GM19395 (cell line): ENCODE measurements around the gene APOLD1.
"Not testable (repeated sequence)": the region's sequence is repeated elsewhere in the genome, so short reads cannot be mapped to it uniquely, and the experiment has no call there.

Experiments
- ATAC-seq: cut with Tn5 transposase; IDR thresholded peaks from one replicate; pipeline ENCODE4 v1.9.1; 2021; ENCODE audit warnings: mild to moderate bottlenecking, moderate library complexity; ENCODE audit not compliant: unreplicated experiment

The APOLD1 gene

GRCh38 chr12:12839003-12839395, 53.5 kb downstream of the APOLD1 start:
- no peak for ATAC-seq

GRCh38 chr12:12839439-12839838, 54.0 kb downstream of the APOLD1 start:
- ATAC-seq, result not testable (repeated sequence)

- no peak for ATAC-seq
Measured at GRCh38 chr12:12839873-12840579, 54.6 kb downstream of the APOLD1 start.

GRCh38 chr12:12840580-12840899, 55.1 kb downstream of the APOLD1 start:
- no peak for ATAC-seq
